ENCODE data around the gene TRIP6. TPM values are rescaled to one million over a fixed set of nuclear protein-coding genes. Genes with fewer than 3 reads are reported as not detected.
"Not testable (repeated sequence)": the region's sequence is repeated elsewhere in the genome, so short reads cannot be mapped to it uniquely, and the experiment has no call there.

TRIP6 gene
- total RNA-seq, 2 donors from 2014 or later: 107 to 114 TPM

DNA sequence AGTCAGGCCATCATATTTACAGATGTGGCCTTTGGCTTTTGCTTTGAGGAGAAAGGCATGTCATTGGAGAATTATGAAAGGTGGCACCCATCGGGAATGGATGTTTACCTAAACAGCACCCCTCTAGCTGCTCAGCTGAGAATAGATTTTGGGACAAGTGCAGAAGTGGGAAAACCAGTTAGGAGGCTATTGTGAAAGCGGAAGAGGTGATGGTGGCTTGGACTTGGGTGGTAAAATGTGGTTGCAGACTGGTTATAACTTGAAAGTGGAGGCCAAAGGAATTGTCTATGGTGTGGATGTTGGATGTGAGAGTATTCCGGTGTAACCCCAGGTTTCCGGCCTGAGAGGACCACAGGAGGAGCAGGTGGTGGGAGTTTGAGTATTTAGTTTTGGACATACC lies 19.8 kb upstream of the TRIP6 start:
- TF ChIP-seq, protein P1, sequence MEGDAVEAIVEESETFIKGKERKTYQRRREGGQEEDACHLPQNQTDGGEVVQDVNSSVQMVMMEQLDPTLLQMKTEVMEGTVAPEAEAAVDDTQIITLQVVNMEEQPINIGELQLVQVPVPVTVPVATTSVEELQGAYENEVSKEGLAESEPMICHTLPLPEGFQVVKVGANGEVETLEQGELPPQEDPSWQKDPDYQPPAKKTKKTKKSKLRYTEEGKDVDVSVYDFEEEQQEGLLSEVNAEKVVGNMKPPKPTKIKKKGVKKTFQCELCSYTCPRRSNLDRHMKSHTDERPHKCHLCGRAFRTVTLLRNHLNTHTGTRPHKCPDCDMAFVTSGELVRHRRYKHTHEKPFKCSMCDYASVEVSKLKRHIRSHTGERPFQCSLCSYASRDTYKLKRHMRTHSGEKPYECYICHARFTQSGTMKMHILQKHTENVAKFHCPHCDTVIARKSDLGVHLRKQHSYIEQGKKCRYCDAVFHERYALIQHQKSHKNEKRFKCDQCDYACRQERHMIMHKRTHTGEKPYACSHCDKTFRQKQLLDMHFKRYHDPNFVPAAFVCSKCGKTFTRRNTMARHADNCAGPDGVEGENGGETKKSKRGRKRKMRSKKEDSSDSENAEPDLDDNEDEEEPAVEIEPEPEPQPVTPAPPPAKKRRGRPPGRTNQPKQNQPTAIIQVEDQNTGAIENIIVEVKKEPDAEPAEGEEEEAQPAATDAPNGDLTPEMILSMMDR (conservative IDR thresholded peaks at IDR 0.05): no peak
- 90 to 96% methylated on average over 3 to 4 of the region's 4 CpGs for WGBS, 2 experiments (ENCODE audit: insufficient coverage in 1 of 2, insufficient read length in 1 of 2)
- no peak overlapping the region for H3K4me3 ChIP-seq (ENCODE audit: low read length)
- Mint-ChIP-seq H3K27ac (no peak overlapping the region), H3K4me3 (no peak overlapping the region), H3K36me3 (ENCODE audit: low read depth) (no peaks in the 10 kb centered on the region), H3K27me3 (ENCODE audit: insufficient read depth) (no peaks in the 10 kb centered on the region), H3K4me1 (peaks cover 2% of the 10 kb centered on the region), H3K9me3 (no peaks in the 10 kb centered on the region)
- no peaks in the 10 kb centered on the region for H3K36me3 ChIP-seq (ENCODE audit: control insufficient read depth, insufficient read depth, low read length)
- no peak overlapping the region for H3K9ac ChIP-seq (ENCODE audit: extremely low read depth, low read length, poor library complexity, severe bottlenecking)
- no peaks in the 10 kb centered on the region for H3K27me3 ChIP-seq (ENCODE audit: control insufficient read depth, insufficient read depth, low read length, poor library complexity, severe bottlenecking)
- no peaks in the 10 kb centered on the region for H3K9me3 ChIP-seq (ENCODE audit: control insufficient read depth, low read length)
- H3K4me1 ChIP-seq (ENCODE audit: control insufficient read depth, insufficient read depth, low read length): no peaks in the 10 kb centered on the region
- H3K27ac ChIP-seq (ENCODE audit: low read depth, low read length): no peak overlapping the region
- DNase-seq: no peak

DNA sequence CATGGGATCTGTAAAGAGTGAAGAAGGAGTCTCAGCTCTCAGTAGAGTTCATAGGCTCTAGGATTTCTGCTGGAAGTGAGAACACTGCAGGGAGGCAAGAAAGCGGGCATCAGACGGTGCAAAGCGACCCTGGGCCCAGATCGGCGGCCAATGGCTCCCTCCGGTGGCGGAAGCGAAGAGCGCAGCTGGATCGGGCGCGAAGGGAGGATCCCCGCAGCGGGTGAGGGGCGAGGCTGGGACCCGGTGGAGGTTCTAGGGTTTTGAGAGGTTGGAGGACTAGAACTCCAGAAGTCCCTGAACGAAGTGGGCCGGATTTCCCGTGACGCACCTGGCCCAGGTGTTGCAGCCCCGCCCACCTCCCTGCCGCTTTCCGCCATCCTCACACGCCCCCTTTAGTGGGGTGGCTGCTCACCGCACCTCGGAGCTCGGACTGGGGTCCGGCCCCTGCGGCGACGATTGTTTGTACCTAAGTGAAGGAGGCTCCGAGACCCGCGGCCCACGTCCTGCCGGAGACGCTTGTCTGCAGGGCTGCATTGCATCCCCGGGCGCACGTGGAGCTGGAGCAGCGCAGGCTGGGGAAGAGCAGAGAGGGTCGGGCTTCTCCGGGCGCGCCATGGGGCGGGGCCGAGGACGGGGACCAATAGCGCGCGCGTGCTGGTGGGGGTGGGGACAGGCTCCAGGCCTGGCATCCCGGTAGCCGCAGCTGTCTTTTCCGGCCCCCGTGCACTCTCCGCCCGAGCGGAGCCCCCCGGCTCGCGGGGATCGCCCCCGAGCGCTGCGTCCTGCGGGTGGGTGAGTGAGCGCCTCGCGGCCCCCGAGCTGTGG lies 14.9 kb upstream of the TRIP6 start, which contains the start of gene SLC12A9:
SLC12A9 (plus strand) TSS at position 666 of the 825 bp plus-strand sequence. CDS start 1,485 bp downstream, outside the sequence.
- 0% methylated on average over 26 to 71 of the region's 71 CpGs for WGBS, 2 experiments (ENCODE audit: insufficient coverage in 1 of 2, insufficient read length in 1 of 2)
- H3K4me1 Mint-ChIP-seq: peaks cover 7% of the 10 kb centered on the region
- peaks cover 11% of the 10 kb centered on the region for H3K36me3 Mint-ChIP-seq (ENCODE audit: low read depth)
- H3K27ac ChIP-seq (ENCODE audit: low read depth, low read length): no peak within 1 kb of the TSS
- H3K36me3 ChIP-seq (ENCODE audit: control insufficient read depth, insufficient read depth, low read length): peaks cover 7% of the 10 kb centered on the region
- H3K27ac Mint-ChIP-seq: peak within 1 kb of the TSS; percentile 90
- DNase-seq: peak; percentile 98
- no peaks in the 10 kb centered on the region for H3K9me3 ChIP-seq (ENCODE audit: control insufficient read depth, low read length)
- no peaks in the 10 kb centered on the region for H3K27me3 ChIP-seq (ENCODE audit: control insufficient read depth, insufficient read depth, low read length, poor library complexity, severe bottlenecking)
- H3K4me1 ChIP-seq (ENCODE audit: control insufficient read depth, insufficient read depth, low read length): no peaks in the 10 kb centered on the region
- peak within 1 kb of the TSS; percentile 30 for H3K9ac ChIP-seq (ENCODE audit: extremely low read depth, low read length, poor library complexity, severe bottlenecking)
- no peaks in the 10 kb centered on the region for H3K27me3 Mint-ChIP-seq (ENCODE audit: insufficient read depth)
- TF ChIP-seq, protein P1 (conservative IDR thresholded peaks at IDR 0.05): peak; percentile 99
- H3K4me3 Mint-ChIP-seq: peak within 1 kb of the TSS; percentile 79
- peak within 1 kb of the TSS; percentile 92 for H3K4me3 ChIP-seq (ENCODE audit: low read length)
- H3K9me3 Mint-ChIP-seq: no peaks in the 10 kb centered on the region

DNA sequence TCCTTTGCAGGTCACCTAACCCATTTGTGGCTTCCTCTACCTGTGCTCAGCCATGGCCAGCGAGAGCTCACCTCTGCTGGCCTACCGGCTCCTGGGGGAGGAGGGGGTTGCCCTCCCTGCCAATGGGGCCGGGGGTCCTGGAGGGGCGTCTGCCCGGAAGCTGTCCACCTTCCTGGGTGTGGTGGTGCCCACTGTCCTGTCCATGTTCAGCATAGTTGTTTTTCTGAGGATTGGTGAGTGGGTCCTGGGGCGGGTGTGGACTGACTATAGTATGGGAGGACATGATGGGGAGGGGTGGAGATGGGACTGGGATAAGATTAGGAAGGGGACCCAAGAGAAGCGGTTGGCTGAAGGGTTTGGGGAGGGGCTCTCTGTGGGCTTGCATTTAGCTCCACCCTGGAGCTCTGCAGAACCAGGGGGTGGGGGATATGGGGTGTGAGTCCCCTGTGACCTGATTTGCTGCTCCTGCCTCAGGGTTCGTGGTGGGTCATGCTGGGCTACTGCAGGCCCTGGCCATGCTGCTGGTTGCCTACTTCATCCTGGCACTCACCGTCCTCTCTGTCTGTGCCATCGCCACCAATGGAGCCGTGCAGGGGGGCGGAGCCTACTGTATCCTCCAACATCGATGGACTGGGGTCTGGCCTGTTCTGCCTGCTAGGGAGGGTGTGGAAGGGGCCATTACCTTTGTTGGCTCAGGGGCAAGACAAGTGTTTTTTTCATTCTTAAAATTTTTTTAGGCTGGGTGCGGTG lies 12.9 kb upstream of the TRIP6 start:
- Histone ChIP-seq H3K4me3 (ENCODE audit: low read length) (no peak overlapping the region), H3K36me3 (ENCODE audit: control insufficient read depth, insufficient read depth, low read length) (peaks cover 7% of the 10 kb centered on the region), H3K27ac (ENCODE audit: low read depth, low read length) (no peak overlapping the region), H3K9ac (ENCODE audit: extremely low read depth, low read length, poor library complexity, severe bottlenecking) (no peak overlapping the region), H3K9me3 (ENCODE audit: control insufficient read depth, low read length) (no peaks in the 10 kb centered on the region), H3K4me1 (ENCODE audit: control insufficient read depth, insufficient read depth, low read length) (no peaks in the 10 kb centered on the region), H3K27me3 (ENCODE audit: control insufficient read depth, insufficient read depth, low read length, poor library complexity, severe bottlenecking) (no peaks in the 10 kb centered on the region)
- TF ChIP-seq, protein P1 (conservative IDR thresholded peaks at IDR 0.05): no peak
- peaks cover 7% of the 10 kb centered on the region for H3K4me1 Mint-ChIP-seq
- no peak overlapping the region for H3K27ac Mint-ChIP-seq
- H3K27me3 Mint-ChIP-seq (ENCODE audit: insufficient read depth): no peaks in the 10 kb centered on the region
- peaks cover 15% of the 10 kb centered on the region for H3K36me3 Mint-ChIP-seq (ENCODE audit: low read depth)
- DNase-seq: no peak
- 90 to 94% methylated on average over 3 to 14 of the region's 14 CpGs for WGBS, 2 experiments (ENCODE audit: insufficient coverage in 1 of 2, insufficient read length in 1 of 2)
- no peak overlapping the region for H3K4me3 Mint-ChIP-seq
- H3K9me3 Mint-ChIP-seq: no peaks in the 10 kb centered on the region

DNA sequence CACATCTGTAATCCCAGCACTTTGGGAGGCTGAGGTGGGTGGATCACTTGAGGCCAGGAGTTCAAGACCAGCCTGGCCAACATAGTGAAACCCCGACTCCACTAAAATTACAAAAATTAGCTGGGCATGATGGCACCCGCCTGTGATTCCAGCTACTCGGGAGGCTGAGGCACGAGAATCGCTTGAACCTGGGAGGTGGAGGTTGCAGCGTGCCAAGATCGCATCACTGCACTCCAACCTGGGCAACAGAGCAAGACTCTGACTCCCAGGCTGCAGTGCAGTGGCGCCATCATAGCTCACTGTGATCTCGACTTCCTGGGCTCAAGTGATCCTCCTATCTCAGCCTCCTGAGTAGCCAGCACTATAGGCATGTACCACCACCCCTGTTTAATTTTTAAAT lies 12.3 kb upstream of the TRIP6 start:
- not testable (repeated sequence) for H3K4me1 Mint-ChIP-seq; H3K9me3 ChIP-seq (ENCODE audit: control insufficient read depth, low read length); H3K4me1 ChIP-seq (ENCODE audit: control insufficient read depth, insufficient read depth, low read length); H3K27me3 Mint-ChIP-seq (ENCODE audit: insufficient read depth); H3K4me3 Mint-ChIP-seq; H3K36me3 ChIP-seq (ENCODE audit: control insufficient read depth, insufficient read depth, low read length); H3K27ac ChIP-seq (ENCODE audit: low read depth, low read length); H3K27me3 ChIP-seq (ENCODE audit: control insufficient read depth, insufficient read depth, low read length, poor library complexity, severe bottlenecking); H3K9me3 Mint-ChIP-seq; H3K9ac ChIP-seq (ENCODE audit: extremely low read depth, low read length, poor library complexity, severe bottlenecking); DNase-seq; H3K4me3 ChIP-seq (ENCODE audit: low read length); H3K27ac Mint-ChIP-seq
- H3K36me3 Mint-ChIP-seq (ENCODE audit: low read depth): peaks cover 18% of the 10 kb centered on the region
- WGBS, 2 experiments (ENCODE audit: insufficient coverage in 1 of 2, insufficient read length in 1 of 2): 95 to 97% methylated on average over 7 to 9 of the region's 9 CpGs

Data from endodermal cell (in vitro differentiated cells).